Measurements from ENCODE around the gene MICU1. TPM values are rescaled to one million over a fixed set of nuclear protein-coding genes. Genes with fewer than 3 reads are reported as not detected.

Gene MICU1
- total RNA-seq, 1 donor from 2014 or later = 29.2 TPM

DNA sequence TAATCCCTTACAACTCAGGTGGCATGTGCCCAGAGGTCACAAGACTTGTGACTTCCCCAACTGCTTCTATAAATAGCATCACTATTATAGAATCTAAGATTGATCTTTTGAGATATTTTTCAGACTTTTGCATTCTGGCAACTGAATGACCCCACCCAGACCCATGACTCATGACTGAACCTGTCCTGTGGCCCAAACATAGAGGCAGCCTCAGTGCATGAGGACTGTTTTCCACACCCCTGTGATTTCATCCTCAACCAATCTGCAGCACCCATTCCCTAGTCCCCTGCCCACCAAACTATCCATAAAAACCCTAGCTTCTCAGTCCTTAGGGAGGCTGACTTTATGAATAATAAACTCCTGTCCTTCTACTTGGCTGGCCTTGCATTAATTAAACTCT lies 84.5 kb downstream of the MICU1 start:
- H3K4me1 ChIP-seq = no peaks in the 10 kb centered on the region
- TF ChIP-seq POLR2A (IDR thresholded peaks at IDR 0.05) = no peak
- no peak for TF ChIP-seq CTCF (IDR thresholded peaks at IDR 0.05)
- TF ChIP-seq POLR2AphosphoS5 (IDR thresholded peaks at IDR 0.05; ENCODE audit: insufficient read depth in 1 of 2, low read depth in 1 of 2) = no peak

GRCh38 chr10:72540193-72540807 lies 85.6 kb downstream of the MICU1 start:
- Histone ChIP-seq H3K9me3 (no peaks in the 10 kb centered on the region), H3K4me1 (no peaks in the 10 kb centered on the region), H3K4me3 (no peak overlapping the region), H3K36me3 (peaks cover 0 to 14% of the 10 kb centered on the region in 2 donors), H3K27me3 (no peaks in the 10 kb centered on the region), H3K27ac (no peak overlapping the region)
- TF ChIP-seq POLR2AphosphoS5 (IDR thresholded peaks at IDR 0.05; ENCODE audit: insufficient read depth in 1 of 2, low read depth in 1 of 2) = no peak
- TF ChIP-seq POLR2A (IDR thresholded peaks at IDR 0.05) = no peak
- TF ChIP-seq CTCF (IDR thresholded peaks at IDR 0.05) = no peak
- intact Hi-C loops (cut with DNase I) = no loop called here
- no peak for DNase-seq (ENCODE audit: extremely low spot score in 2 of 2)

More for the DNA sequence above, 84.5 kb downstream of the MICU1 start:
- no peaks in the 10 kb centered on the region for H3K27me3 ChIP-seq
- no peak overlapping the region for H3K27ac ChIP-seq
- H3K36me3 ChIP-seq = peaks cover 0 to 24% of the 10 kb centered on the region in 2 donors
- intact Hi-C loops (cut with DNase I) = no loop called here
- H3K9me3 ChIP-seq = no peaks in the 10 kb centered on the region
- H3K4me3 ChIP-seq = no peak overlapping the region
- no peak for DNase-seq (ENCODE audit: extremely low spot score in 2 of 2)

- intact Hi-C loops (cut with DNase I) = no loop called here
- peaks cover 0 to 13% of the 10 kb centered on the region in 2 donors for H3K36me3 ChIP-seq
- H3K27me3 ChIP-seq = no peaks in the 10 kb centered on the region
- TF ChIP-seq CTCF (IDR thresholded peaks at IDR 0.05) = no peak
- TF ChIP-seq POLR2AphosphoS5 (IDR thresholded peaks at IDR 0.05; ENCODE audit: insufficient read depth in 1 of 2, low read depth in 1 of 2) = no peak
- TF ChIP-seq POLR2A (IDR thresholded peaks at IDR 0.05) = no peak
- no peaks in the 10 kb centered on the region for H3K4me1 ChIP-seq
- H3K27ac ChIP-seq = no peak overlapping the region
- no peaks in the 10 kb centered on the region for H3K9me3 ChIP-seq
- H3K4me3 ChIP-seq = no peak overlapping the region
- no peak for DNase-seq (ENCODE audit: extremely low spot score in 2 of 2)
Measured at GRCh38 chr10:72539137-72539536, 86.7 kb downstream of the MICU1 start.

- TF ChIP-seq POLR2A (IDR thresholded peaks at IDR 0.05) (no peak), POLR2AphosphoS5 (IDR thresholded peaks at IDR 0.05; ENCODE audit: insufficient read depth in 1 of 2, low read depth in 1 of 2) (no peak), CTCF (IDR thresholded peaks at IDR 0.05) (no peak)
- no peaks in the 10 kb centered on the region for H3K27me3 ChIP-seq
- no peak overlapping the region for H3K4me3 ChIP-seq
- no peak overlapping the region for H3K27ac ChIP-seq
- DNase-seq (ENCODE audit: extremely low spot score in 2 of 2) = no peak
- no peaks in the 10 kb centered on the region for H3K4me1 ChIP-seq
- H3K9me3 ChIP-seq = no peaks in the 10 kb centered on the region
- intact Hi-C loops (cut with DNase I) = no loop called here
- no peaks in the 10 kb centered on the region for H3K36me3 ChIP-seq
Measured at GRCh38 chr10:72525689-72526088, 100.2 kb downstream of the MICU1 start.

- Histone ChIP-seq H3K9me3 (no peaks in the 10 kb centered on the region), H3K27me3 (no peaks in the 10 kb centered on the region), H3K4me1 (no peaks in the 10 kb centered on the region), H3K36me3 (no peaks in the 10 kb centered on the region), H3K4me3 (no peak overlapping the region), H3K27ac (no peak overlapping the region)
- intact Hi-C loops (cut with DNase I) = no loop called here
- no peak for DNase-seq (ENCODE audit: extremely low spot score in 2 of 2)
- no peak for TF ChIP-seq POLR2A (IDR thresholded peaks at IDR 0.05)
- TF ChIP-seq POLR2AphosphoS5 (IDR thresholded peaks at IDR 0.05; ENCODE audit: insufficient read depth in 1 of 2, low read depth in 1 of 2) = no peak
- TF ChIP-seq CTCF (IDR thresholded peaks at IDR 0.05) = no peak
Measured at GRCh38 chr10:72525277-72525676, 100.6 kb downstream of the MICU1 start.
